ENCODE results near the gene RBMS1.

DNA sequence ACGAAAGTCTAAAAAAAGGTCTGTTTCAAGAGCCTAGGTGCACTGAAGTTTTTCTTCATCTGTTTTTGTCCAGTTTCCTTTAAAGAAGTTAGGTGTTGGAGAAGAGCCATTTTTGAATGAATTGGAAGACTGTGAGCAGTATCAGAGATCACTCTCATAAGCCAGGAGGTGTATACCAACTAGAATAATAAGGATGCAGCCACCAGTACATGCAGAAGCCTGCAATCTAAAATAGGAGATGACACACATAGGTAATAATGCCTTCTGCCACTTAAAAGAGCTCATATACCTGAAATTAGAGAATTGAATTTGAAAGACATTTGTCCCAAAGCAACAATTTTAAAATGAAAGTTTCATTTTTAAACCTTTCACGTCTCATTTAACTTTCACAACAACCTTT lies 81.7 kb downstream of the RBMS1 start:
- TF ChIP-seq CTCF (conservative IDR thresholded peaks at IDR 0.05; ENCODE audit: low read depth in 2 of 2) (no peak), JUNB (IDR thresholded peaks at IDR 0.05; ENCODE audit: unreplicated experiment) (no peak), EZH2 (IDR thresholded peaks at IDR 0.05; ENCODE audit: low read depth, unreplicated experiment) (no peak), POLR2AphosphoS5 (IDR thresholded peaks at IDR 0.05; ENCODE audit: low read depth) (no peak), ZNF114 (CRISPR knock-in tag; IDR thresholded peaks at IDR 0.05) (no peak), STAT1 (IDR thresholded peaks at IDR 0.05; ENCODE audit: unreplicated experiment) (no peak), EZH2phosphoT487 (IDR thresholded peaks at IDR 0.05; ENCODE audit: unreplicated experiment) (no peak), CREB1 (CRISPR knock-in tag; IDR thresholded peaks at IDR 0.05; ENCODE audit: low read depth) (no peak)
- TF ChIP-seq, protein P1, sequence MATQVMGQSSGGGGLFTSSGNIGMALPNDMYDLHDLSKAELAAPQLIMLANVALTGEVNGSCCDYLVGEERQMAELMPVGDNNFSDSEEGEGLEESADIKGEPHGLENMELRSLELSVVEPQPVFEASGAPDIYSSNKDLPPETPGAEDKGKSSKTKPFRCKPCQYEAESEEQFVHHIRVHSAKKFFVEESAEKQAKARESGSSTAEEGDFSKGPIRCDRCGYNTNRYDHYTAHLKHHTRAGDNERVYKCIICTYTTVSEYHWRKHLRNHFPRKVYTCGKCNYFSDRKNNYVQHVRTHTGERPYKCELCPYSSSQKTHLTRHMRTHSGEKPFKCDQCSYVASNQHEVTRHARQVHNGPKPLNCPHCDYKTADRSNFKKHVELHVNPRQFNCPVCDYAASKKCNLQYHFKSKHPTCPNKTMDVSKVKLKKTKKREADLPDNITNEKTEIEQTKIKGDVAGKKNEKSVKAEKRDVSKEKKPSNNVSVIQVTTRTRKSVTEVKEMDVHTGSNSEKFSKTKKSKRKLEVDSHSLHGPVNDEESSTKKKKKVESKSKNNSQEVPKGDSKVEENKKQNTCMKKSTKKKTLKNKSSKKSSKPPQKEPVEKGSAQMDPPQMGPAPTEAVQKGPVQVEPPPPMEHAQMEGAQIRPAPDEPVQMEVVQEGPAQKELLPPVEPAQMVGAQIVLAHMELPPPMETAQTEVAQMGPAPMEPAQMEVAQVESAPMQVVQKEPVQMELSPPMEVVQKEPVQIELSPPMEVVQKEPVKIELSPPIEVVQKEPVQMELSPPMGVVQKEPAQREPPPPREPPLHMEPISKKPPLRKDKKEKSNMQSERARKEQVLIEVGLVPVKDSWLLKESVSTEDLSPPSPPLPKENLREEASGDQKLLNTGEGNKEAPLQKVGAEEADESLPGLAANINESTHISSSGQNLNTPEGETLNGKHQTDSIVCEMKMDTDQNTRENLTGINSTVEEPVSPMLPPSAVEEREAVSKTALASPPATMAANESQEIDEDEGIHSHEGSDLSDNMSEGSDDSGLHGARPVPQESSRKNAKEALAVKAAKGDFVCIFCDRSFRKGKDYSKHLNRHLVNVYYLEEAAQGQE (IDR thresholded peaks at IDR 0.05; ENCODE audit: unreplicated experiment), result no peak

Data from GM23338 (cell line).